Activated naive CD4-positive, alpha-beta T cell treated with Interleukin-2 at 50 U/mL for 16 hours (primary cell): Measurements from ENCODE around the gene HCN3.
"Not testable (repeated sequence)": the region's sequence is repeated elsewhere in the genome, so short reads cannot be mapped to it uniquely, and the experiment has no call there.

Experiments used
- DNase-seq: peaks from one replicate; pipeline ENCODE4 v3.0.0-alpha.2; 2020

Gene HCN3

DNA sequence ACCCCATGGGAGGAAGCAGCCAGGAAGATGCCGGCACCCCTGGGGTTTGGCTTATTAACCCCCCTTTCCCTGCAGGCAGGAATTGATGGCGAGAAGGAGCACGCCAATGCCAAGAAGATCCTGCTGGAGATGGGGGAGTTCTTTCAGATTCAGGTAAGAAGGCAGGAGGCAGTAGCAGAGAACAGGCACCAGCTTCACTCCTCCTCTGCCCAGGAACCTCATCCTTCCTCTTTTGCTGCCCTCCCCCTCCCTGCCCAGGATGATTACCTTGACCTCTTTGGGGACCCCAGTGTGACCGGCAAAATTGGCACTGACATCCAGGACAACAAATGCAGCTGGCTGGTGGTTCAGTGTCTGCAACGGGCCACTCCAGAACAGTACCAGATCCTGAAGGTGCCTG lies 42.3 kb downstream of the HCN3 start:
- DNase-seq, result no peak

DNA sequence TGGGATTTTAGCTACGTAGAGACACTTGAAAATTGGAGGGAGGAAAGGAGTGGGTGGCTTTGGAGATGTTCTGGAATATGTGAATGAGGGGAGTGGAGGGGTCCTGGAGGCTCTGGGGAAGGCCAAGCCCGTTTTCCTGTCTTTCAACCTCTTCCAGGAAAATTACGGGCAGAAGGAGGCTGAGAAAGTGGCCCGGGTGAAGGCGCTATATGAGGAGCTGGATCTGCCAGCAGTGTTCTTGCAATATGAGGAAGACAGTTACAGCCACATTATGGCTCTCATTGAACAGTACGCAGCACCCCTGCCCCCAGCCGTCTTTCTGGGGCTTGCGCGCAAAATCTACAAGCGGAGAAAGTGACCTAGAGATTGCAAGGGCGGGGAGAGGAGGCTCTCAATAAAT lies 43.0 kb downstream of the HCN3 start:
- no peak for DNase-seq

DNA sequence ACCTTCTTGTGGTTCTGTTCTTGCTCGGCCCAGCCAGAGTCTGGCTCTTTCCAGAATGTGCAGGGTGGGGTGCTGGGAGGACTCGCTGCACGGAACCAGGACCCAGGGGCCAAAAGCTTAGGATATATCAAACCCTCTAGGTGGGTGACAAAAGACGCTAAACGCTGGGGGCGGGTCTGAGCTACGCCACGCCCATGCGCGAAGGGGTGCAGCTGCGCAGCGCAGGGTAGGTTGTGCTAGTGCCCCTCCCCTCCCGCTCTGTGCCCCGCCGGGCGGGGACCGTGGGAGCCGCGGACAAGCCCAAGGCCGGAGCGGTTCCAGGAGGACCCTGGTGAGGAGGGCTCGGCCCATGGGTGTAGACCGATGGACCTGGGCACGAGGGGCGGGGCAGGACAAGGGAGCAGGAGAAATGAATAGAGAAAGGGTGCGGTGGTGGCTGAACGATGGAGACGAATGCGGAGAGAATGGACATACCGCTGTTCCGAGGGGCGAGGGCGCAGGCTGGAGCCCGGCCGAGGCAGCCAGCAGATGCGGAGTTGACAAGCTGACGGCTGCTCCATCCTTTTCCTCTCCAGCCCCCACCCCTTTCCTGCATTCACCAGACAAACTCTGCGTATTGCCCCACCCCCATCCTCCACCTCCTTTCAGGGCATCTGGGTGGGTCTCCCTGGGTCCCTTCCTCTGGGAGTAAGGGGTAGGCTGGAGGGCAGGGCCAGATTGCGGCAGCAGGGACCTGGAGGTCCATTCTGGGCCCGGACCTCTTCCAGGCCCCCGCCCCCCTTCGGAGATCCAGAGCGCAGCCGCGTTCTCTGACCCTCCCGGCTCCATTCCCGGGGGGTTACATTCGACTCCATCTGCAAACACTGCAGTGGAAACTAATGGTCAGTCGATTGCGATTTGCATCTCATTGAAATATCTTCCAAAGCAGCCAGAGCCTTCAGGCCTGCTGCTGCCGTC lies 43.7 kb downstream of the HCN3 start, which contains the start of gene RUSC1:
Gene RUSC1, plus strand, starts transcription at position 234 of the 957 bp plus-strand sequence. CDS start 880 bp downstream, outside the sequence.
- peak; percentile 75 for DNase-seq

DNA sequence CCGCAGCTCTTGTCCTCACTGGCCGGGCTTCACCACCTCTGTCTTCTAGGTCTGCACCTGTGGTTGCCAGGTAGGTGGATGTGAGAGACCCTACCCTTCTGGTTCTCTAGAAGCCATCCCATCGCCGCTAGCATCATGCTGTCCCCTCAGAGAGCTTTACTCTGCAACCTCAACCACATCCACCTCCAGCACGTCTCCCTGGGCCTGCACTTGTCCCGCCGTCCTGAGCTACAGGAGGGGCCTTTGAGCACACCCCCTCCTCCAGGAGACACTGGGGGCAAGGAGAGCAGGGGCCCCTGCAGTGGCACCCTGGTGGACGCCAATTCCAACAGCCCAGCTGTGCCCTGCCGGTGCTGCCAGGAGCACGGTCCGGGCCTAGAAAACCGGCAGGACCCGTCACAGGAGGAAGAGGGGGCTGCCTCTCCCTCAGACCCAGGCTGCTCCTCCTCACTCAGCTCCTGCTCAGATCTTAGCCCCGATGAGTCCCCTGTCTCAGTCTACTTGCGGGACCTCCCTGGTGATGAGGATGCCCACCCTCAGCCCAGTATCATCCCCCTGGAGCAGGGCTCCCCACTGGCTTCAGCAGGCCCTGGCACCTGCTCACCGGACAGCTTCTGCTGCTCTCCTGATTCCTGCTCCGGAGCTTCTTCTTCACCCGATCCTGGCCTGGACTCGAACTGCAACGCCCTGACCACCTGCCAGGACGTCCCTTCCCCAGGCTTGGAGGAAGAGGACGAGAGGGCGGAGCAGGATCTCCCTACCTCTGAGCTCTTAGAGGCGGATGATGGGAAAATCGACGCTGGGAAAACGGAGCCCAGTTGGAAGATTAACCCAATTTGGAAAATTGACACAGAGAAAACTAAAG lies 44.6 kb downstream of the HCN3 start:
- no peak for DNase-seq

DNA sequence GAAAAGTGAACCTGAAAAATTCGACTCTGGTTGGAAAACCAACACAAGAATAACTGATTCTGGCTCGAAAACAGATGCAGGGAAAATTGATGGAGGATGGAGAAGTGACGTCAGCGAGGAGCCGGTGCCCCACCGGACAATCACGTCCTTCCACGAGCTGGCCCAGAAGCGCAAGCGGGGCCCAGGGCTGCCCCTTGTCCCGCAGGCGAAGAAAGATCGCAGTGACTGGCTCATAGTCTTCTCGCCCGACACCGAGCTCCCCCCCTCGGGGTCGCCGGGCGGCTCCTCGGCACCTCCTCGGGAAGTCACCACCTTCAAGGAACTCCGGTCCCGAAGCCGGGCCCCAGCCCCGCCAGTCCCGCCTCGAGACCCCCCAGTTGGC lies 45.3 kb downstream of the HCN3 start:
- no peak for DNase-seq

- DNase-seq, result peak; percentile 88
These were observed 45.9 kb downstream of the HCN3 start for GRCh38 chr1:155322953-155323728.

- DNase-seq, result peak; percentile 82
These were observed 46.4 kb downstream of the HCN3 start for GRCh38 chr1:155323729-155324036.

DNA sequence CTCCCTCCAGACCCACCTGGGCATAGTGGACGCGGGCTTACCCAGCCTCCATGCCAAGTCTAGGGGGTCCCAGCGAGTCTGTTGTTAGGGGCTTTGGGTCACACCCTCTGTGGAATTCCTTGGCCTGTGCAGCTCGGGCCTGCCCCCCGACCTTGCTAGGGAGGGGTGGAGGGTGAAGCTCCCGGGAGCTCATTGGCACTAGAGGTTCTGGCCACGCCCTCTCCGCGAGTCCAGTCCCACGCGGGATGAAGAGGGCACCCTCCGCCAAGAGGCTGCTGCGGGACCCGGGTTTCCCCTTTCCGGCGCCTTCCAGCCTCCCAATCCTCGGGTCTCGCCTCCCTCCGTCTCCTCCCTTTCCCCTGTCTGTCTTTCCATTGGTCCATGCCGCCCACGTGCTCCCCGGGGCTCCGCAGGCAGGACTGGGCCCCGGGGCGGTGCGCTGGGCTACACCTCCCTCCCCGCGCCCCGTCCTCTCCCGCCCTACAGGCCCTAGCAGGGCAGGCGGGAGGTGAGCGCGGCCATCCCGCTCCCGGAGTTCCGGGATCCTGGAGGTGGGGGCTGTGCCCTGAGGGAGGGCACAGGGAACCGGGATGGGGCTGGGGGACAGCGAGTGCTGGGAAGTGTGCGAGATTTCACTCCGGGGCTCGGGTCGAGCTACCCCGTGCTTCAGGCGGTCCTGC lies 46.9 kb downstream of the HCN3 start:
- DNase-seq, result peak; percentile 91

DNA sequence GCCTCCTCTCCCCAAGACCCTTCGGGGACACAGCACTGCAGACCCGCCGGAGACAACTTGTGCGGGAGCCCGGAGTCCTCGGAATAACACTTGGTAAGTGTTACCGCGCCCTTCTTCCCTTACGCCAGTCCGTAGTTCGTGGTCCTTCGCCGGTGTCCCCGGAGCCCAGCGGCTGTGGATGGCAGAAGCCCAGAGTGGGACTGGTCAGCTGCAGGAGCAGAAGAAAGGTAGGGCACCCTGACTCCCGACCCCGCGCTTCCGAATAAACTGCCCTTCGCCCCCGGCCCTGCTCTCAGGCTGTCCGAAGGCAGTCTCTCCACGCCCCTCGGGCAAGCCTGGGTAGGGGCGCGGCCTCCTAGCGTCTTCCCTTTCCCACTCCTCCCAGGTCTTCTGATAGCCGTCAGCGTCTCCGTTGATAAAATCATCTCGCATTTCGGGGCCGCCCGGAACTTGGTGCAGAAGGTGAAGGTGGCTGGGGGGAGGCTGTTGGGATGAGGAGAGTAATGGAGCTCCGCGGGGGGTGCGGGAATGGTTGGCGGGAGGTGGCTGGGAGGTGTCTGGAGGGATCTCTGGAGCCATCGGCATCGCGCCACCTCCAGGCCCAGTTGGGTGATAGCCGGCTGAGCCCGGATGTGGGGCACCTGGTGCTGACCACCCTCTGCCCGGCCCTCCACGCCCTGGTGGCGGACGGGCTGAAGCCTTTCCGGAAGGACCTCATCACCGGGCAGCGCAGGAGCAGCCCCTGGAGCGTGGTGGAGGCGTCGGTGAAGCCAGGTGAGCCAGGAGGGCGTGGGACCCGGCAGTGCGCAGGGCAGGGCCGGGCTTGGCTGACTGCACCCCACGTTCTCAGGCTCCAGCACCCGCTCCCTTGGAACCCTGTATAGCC lies 47.7 kb downstream of the HCN3 start:
- DNase-seq, result no peak

DNA sequence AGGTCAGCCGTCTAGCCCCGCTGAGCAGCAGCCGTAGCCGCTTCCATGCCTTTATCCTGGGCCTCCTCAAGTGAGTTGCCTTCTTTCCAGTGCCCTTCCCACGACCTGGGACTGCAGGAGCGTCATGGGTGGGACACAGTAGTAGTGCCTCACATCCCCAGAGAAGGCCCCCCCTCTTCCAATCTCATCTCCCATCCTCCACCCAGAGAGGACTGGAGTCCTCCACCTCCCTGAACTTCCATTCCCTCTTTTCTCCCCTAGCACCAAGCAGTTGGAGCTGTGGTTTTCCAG lies 48.3 kb downstream of the HCN3 start:
- no peak for DNase-seq

DNA sequence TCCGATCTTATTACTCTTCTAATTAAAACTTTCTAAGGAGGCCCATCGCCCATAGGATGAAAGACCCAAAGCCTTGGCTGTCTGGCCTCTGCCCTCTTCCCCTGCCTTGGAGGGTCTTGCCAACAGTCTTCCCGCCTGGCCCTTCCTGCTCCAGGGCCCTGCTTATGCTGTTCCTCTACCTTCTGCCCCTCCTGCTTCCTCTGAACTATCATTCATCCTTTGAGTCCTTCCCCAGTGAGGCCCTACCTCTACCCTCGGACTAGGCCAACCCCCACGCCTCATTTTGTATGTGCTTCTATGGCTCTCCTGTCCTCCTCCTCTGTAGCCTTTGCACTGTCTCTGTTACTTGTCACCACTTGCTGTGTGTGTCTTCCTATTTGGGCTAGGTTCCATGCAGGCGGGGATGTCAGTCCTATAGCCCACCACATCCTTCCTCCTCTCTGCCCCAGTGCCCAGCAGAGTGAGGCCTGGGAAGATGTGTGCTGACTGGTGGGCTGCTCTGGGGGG lies 48.8 kb downstream of the HCN3 start:
- peak; percentile 7 for DNase-seq

- DNase-seq, result no peak
These were observed 49.4 kb downstream of the HCN3 start for GRCh38 chr1:155326631-155327037.

DNA sequence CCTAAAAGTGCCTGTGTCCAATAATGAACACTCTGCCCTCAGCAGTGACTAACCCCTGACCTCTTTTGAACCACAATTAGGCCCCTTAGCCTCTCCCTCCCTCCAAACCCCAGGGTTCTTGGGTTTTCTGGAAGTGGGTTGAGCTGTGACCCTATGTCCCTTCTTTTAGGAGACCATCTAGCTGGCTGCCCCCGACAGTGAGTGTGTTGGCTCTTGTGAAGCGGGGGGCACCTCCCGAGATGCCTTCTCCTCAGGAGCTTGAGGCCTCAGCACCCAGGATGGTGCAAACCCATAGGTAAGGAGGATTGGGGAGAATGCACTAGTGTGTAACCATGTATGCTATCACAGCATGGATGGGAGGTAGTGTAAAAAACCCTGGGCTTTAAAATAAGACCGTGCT lies 50.7 kb downstream of the HCN3 start:
- no peak for DNase-seq

DNA sequence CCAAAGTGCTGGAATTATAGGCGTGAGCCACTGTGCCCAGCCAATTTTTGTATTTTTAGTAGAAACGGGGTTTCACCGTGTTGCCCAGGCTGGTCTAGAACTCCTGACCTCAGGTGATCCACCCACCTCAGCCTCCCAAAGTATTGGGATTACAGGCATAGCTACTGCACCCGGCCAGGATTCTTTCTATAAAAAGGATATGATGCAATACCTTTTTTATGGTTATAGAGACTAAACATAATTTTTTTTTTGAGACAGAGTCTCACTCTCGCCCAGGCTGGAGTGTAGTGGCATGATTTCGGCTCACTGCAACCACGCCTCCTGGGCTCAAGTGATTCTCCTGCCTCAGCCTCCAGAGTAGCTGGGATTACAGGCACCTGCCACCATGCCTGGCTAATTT lies 51.6 kb downstream of the HCN3 start:
- not testable (repeated sequence) for DNase-seq

GRCh38 chr1:155329980-155330598 lies 52.8 kb downstream of the HCN3 start:
- no peak for DNase-seq

GRCh38 chr1:155334962-155335361 lies 57.7 kb downstream of the HCN3 start:
- DNase-seq, result no peak
